SK-N-SH (cell line): ENCODE results near the gene MRRF. TPM values are rescaled to one million over a fixed set of nuclear protein-coding genes. Genes with fewer than 3 reads are reported as not detected.

Experiments
- CTCF ChIA-PET: fragments of 300-600, 350-600 bp; formaldehyde crosslinking; extraction: SDS; loops from one replicate; lab custom pipeline; 2021; lab: Yijun Ruan, JAX
- POLR2A ChIA-PET: fragments of 350-600 bp; sonication (Branson Sonifier 250); formaldehyde crosslinking; extraction: SDS; loops from one replicate; lab custom pipeline; 2020; ENCODE audit warnings: antibody characterized with exemption, inconsistent platforms; lab: Yijun Ruan, JAX
- DNase-seq: peaks from one replicate; pipeline ENCODE4 v3.0.0; 2012
- H2AFZ ChIP-seq: fragments of 200-600 bp; sonication (generic); 2 replicates; pipeline ENCODE4 v1.8.1; 2016; ENCODE audit warnings: antibody characterized with exemption, mild to moderate bottlenecking, low read depth
- H3F3A ChIP-seq: fragments of 200-600 bp; sonication (generic); replicated peaks from 2 replicates; pipeline ENCODE3; 2016; ENCODE audit warnings: antibody characterized with exemption, mild to moderate bottlenecking; ENCODE audit not compliant: insufficient read depth
- H3K27ac ChIP-seq, 2 experiments: fragments of 200-500 bp in 1 of 2; fragments of 200-600 bp in 1 of 2; sonication (Bioruptor generic) in 1 of 2; sonication (generic), shearing (Covaris generic) in 1 of 2; 2 replicates each; pipeline versions ENCODE4 v1.5.1 to v1.6.1; 2014 to 2016; ENCODE audit warnings: low read depth in 2 of 2, inconsistent platforms in 1 of 2, low read length in 1 of 2, mild to moderate bottlenecking in 1 of 2, mixed read lengths in 1 of 2
- H3K27me3 ChIP-seq: fragments of 200-600 bp; sonication (generic), shearing (Covaris generic); 2 replicates; pipeline ENCODE4 v1.6.1; 2016; ENCODE audit warnings: mixed run types; ENCODE audit not compliant: insufficient read depth
- H3K36me3 ChIP-seq, 2 experiments: fragments of 200-500 bp in 1 of 2; fragments of 200-600 bp in 1 of 2; sonication (Bioruptor generic) in 1 of 2; sonication (generic) in 1 of 2; replicated peaks in 1 of 2; 2 replicates each; pipeline versions ENCODE3 to v1.5.1; 2014 to 2016; ENCODE audit warnings: low read length in 1 of 2, mild to moderate bottlenecking in 1 of 2; ENCODE audit not compliant: insufficient read depth in 2 of 2, control insufficient read depth in 1 of 2
- H3K4me1 ChIP-seq, 2 experiments: fragments of 200-500 bp in 1 of 2; fragments of 200-600 bp in 1 of 2; sonication (Bioruptor generic) in 1 of 2; sonication (generic), shearing (Covaris generic) in 1 of 2; 2 replicates each; pipeline versions ENCODE4 v1.5.1 to v1.6.1; 2014 to 2016; ENCODE audit warnings: low read depth in 1 of 2, low read length in 1 of 2, mixed run types in 1 of 2; ENCODE audit not compliant: insufficient read depth in 2 of 2, control insufficient read depth in 1 of 2
- H3K4me2 ChIP-seq: fragments of 200-600 bp; sonication (generic), shearing (Covaris generic); 2 replicates; pipeline ENCODE4 v1.6.1; 2017; ENCODE audit warnings: mixed run types
- H3K4me3 ChIP-seq, 2 experiments: fragments of 200-500 bp in 1 of 2; fragments of 200-600 bp in 1 of 2; sonication (Bioruptor generic) in 1 of 2; sonication (generic), shearing (Covaris generic) in 1 of 2; 2 replicates each; pipeline versions ENCODE4 v1.5.1 to v1.8.1; 2014 to 2016; ENCODE audit warnings: low read depth in 2 of 2, inconsistent platforms in 1 of 2, low read length in 1 of 2, mild to moderate bottlenecking in 1 of 2, mixed read lengths in 1 of 2, moderate library complexity in 1 of 2
- H3K79me2 ChIP-seq: fragments of 200-600 bp; sonication (generic); 2 replicates; pipeline ENCODE4 v1.8.1; 2017; ENCODE audit warnings: mild to moderate bottlenecking; ENCODE audit not compliant: insufficient read depth
- H3K9ac ChIP-seq: fragments of 200-600 bp; sonication (generic); 2 replicates; pipeline ENCODE4 v1.6.1; 2017; ENCODE audit warnings: mixed run types
- H3K9me2 ChIP-seq: fragments of 200-600 bp; sonication (generic); 2 replicates; pipeline ENCODE4 v1.6.1; 2017; ENCODE audit warnings: mixed run types
- H3K9me3 ChIP-seq: fragments of 200-600 bp; sonication (generic); 2 replicates; pipeline ENCODE4 v1.6.1; 2017; ENCODE audit warnings: mixed run types, mild to moderate bottlenecking, moderate library complexity
- H4K20me1 ChIP-seq: fragments of 200-600 bp; sonication (generic); 2 replicates; pipeline ENCODE4 v1.6.1; 2017; ENCODE audit warnings: mild to moderate bottlenecking, mixed run types; ENCODE audit not compliant: insufficient read depth
- CHD2 ChIP-seq: fragments of 150-350 bp; IDR thresholded peaks from 2 replicates; pipeline ENCODE4 v1.6.1; 2018; ENCODE audit warnings: low read length; ENCODE audit not compliant: partially characterized antibody
- ELF1 ChIP-seq: IDR thresholded peaks from 2 replicates; pipeline ENCODE4 v1.4.0; 2012
- FOXM1 ChIP-seq: IDR thresholded peaks from 2 replicates; pipeline ENCODE4 v1.4.0; 2012; ENCODE audit warnings: low read depth, mild to moderate bottlenecking
- IRF3 ChIP-seq: fragments of 150-350 bp; IDR thresholded peaks from 2 replicates; pipeline ENCODE4 v1.6.1; 2016; ENCODE audit warnings: mild to moderate bottlenecking, low read depth, low read length
- JUND ChIP-seq: IDR thresholded peaks from 2 replicates; pipeline ENCODE4 v1.4.0; 2012
- MAX ChIP-seq: IDR thresholded peaks from 2 replicates; pipeline ENCODE4 v1.4.0; 2012; ENCODE audit warnings: low read depth
- PBX3 ChIP-seq: IDR thresholded peaks from 2 replicates; pipeline ENCODE4; 2012
- RCOR1 ChIP-seq: fragments of 150-350 bp; IDR thresholded peaks from 2 replicates; pipeline ENCODE4 v1.6.1; 2017; ENCODE audit warnings: antibody characterized with exemption, low read length
- REST ChIP-seq: IDR thresholded peaks from 2 replicates; pipeline ENCODE4 v1.6.1; 2012; ENCODE audit warnings: mild to moderate bottlenecking, low read depth, low read length, moderate library complexity
- TCF12 ChIP-seq: IDR thresholded peaks from 2 replicates; pipeline ENCODE4 v1.4.0; 2012
- TEAD4 ChIP-seq: IDR thresholded peaks from 2 replicates; pipeline ENCODE4 v1.4.0; 2012; ENCODE audit warnings: mild to moderate bottlenecking, borderline replicate concordance; ENCODE audit not compliant: insufficient read depth
- USF1 ChIP-seq: IDR thresholded peaks from 2 replicates; pipeline ENCODE4 v1.4.0; 2012; ENCODE audit warnings: low read depth, borderline replicate concordance
- YY1 ChIP-seq: IDR thresholded peaks from 2 replicates; pipeline ENCODE4 v1.4.0; 2012; ENCODE audit warnings: low read depth, mild to moderate bottlenecking
- ZBTB33 ChIP-seq: IDR thresholded peaks from 2 replicates; pipeline ENCODE4 v1.4.0; 2012; ENCODE audit warnings: low read depth, borderline replicate concordance
- WGBS: methylation state at CpG from one replicate; pipeline ENCODE4 v1.1.6; 2017; ENCODE audit warnings: low lambda C conversion rate; 5-methylcytosine and 5-hydroxymethylcytosine counted together
- polyA plus RNA-seq, 3 experiments: library from polyadenylated mRNA; depleted of rRNA; stranded (reverse); fragments of >200 nt; gene quantifications; 2 replicates each; pipeline ENCODE4 v1.2.3, GENCODE V29; 2012

MRRF gene
- polyA plus RNA-seq, 1 of the 3 experiments (the other 2 are of a cell fraction), result 35.1 TPM

- CTCF ChIA-PET, result interaction anchor here (1.1 to 1.2 kb wide), 2 partner anchors 131 kb away, joined by 3 read pairs; no protein-coding TSS in a partner anchor
- POLR2A ChIA-PET, result interaction anchor here (1.0 kb wide), 1 partner anchor 8 kb away, joined by 3 read pairs; the partner anchor contains the start of genes MRRF and RBM18
- Histone ChIP-seq H3K4me1 (peaks cover 0 to 6% of the 10 kb centered on the region in 2 experiments; a peak in 1 of 4 replicates), H3K9ac (no peak overlapping the region), H3K36me3 (peaks cover 31 to 56% of the 10 kb centered on the region in 2 experiments), H3K4me3 (no peak overlapping the region), H2AFZ (no peak overlapping the region), H3K9me3 (no peaks in the 10 kb centered on the region), H3F3A (no peaks in the 10 kb centered on the region), H3K27me3 (no peaks in the 10 kb centered on the region), H3K79me2 (peaks cover 30% of the 10 kb centered on the region), H3K9me2 (no peaks in the 10 kb centered on the region), H3K4me2 (no peak overlapping the region), H4K20me1 (no peaks in the 10 kb centered on the region), H3K27ac (no peak overlapping the region)
- TF ChIP-seq RCOR1 (no peak), CHD2 (no peak), PBX3 (no peak), ELF1 (no peak), FOXM1 (no peak), YY1 (no peak), TCF12 (no peak), TEAD4 (no peak), JUND (no peak)
- WGBS, result 97% methylated on average over 5 of the region's 5 CpGs
- no peak for DNase-seq
Measured at GRCh38 chr9:122256206-122256605, 8.5 kb upstream of the MRRF start.

- H3K4me2 ChIP-seq, result no peak overlapping the region
- peaks cover 23 to 39% of the 10 kb centered on the region in 2 experiments for H3K36me3 ChIP-seq
- H3K4me3 ChIP-seq, result no peak overlapping the region
- POLR2A ChIA-PET, result no interaction called here
- no peak for DNase-seq
- H3F3A ChIP-seq, result no peaks in the 10 kb centered on the region
- H3K9me2 ChIP-seq, result no peaks in the 10 kb centered on the region
- WGBS, result 100% methylated on average over 2 of the region's 2 CpGs
- H3K27me3 ChIP-seq, result no peaks in the 10 kb centered on the region
- H2AFZ ChIP-seq, result no peak overlapping the region
- no peak overlapping the region for H3K9ac ChIP-seq
- TF ChIP-seq TEAD4 (no peak), IRF3 (no peak), ZBTB33 (no peak), USF1 (no peak), MAX (no peak), REST (no peak)
- CTCF ChIA-PET, result no interaction called here
- H3K27ac ChIP-seq, result no peak overlapping the region
- H3K4me1 ChIP-seq, result peaks cover 7 to 11% of the 10 kb centered on the region in 2 experiments; a peak in 3 of 4 replicates
- H3K79me2 ChIP-seq, result peaks cover 51% of the 10 kb centered on the region
- no peaks in the 10 kb centered on the region for H3K9me3 ChIP-seq
- 0 out of 2 replicates have a peak, but pooled peaks cover 5% of the 10 kb centered on the region for H4K20me1 ChIP-seq
Measured at GRCh38 chr9:122258886-122259415, 5.7 kb upstream of the MRRF start.
